AG10803 (cell line): Measurements from ENCODE around the gene MAPK12.

ENCODE experiments used
- DNase-seq: peaks from one replicate; pipeline ENCODE4 v3.0.0; 2010; ENCODE audit warnings: low read depth
- H3K4me3 ChIP-seq: 2 replicates; pipeline ENCODE4 v1.5.1; 2011; ENCODE audit warnings: mild to moderate bottlenecking, low read length, control low read depth
- CTCF ChIP-seq: conservative IDR thresholded peaks from 2 replicates; pipeline ENCODE4 v1.5.1; 2011; ENCODE audit warnings: mild to moderate bottlenecking, low read length, control low read depth, inconsistent platforms

The MAPK12 gene

GRCh38 chr22:50264946-50265669 is 3.6 kb upstream of the MAPK12 start:
- no peak for TF ChIP-seq CTCF
- DNase-seq, result no peak
- no peak overlapping the region for H3K4me3 ChIP-seq

GRCh38 chr22:50264104-50264745 is 2.7 kb upstream of the MAPK12 start:
- no peak for DNase-seq
- TF ChIP-seq CTCF, result no peak
- no peak overlapping the region for H3K4me3 ChIP-seq

GRCh38 chr22:50262973-50263617 is 1.6 kb upstream of the MAPK12 start:
- TF ChIP-seq CTCF, result no peak
- no peak for DNase-seq
- H3K4me3 ChIP-seq, result no peak overlapping the region

- no peak overlapping the region for H3K4me3 ChIP-seq
- no peak for TF ChIP-seq CTCF
- no peak for DNase-seq
Observed at GRCh38 chr22:50262460-50262911, 1.0 kb upstream of the MAPK12 start.

GRCh38 chr22:50260801-50261614 is 475 bp downstream of the MAPK12 start:
- DNase-seq, result peak; percentile 61
- H3K4me3 ChIP-seq, result peak overlapping the region; percentile 76
- no peak for TF ChIP-seq CTCF

- H3K4me3 ChIP-seq, result peak overlapping the region; percentile 76
- no peak for DNase-seq
- TF ChIP-seq CTCF, result no peak
Observed at GRCh38 chr22:50260434-50260800, 1.1 kb downstream of the MAPK12 start.
